Activated naive CD8-positive, alpha-beta T cell treated with anti-CD3 and anti-CD28 coated beads for 36 hours (primary cell): Measurements from ENCODE around the gene LRRC59. TPM values are rescaled to one million over a fixed set of nuclear protein-coding genes. Genes with fewer than 3 reads are reported as not detected.
"Not testable (repeated sequence)": the region's sequence is repeated elsewhere in the genome, so short reads cannot be mapped to it uniquely, and the experiment has no call there.

ENCODE experiments used
- DNase-seq: peaks from one replicate; pipeline ENCODE4 v3.0.0; 2021
- H3K27ac Mint-ChIP-seq: one replicate; pipeline ENCODE4 v1.8.0; 2022; ENCODE audit warnings: mild to moderate bottlenecking, moderate library complexity, mixed read lengths
- H3K27me3 Mint-ChIP-seq: one replicate; pipeline ENCODE4 v1.8.0; 2022; ENCODE audit warnings: mild to moderate bottlenecking, mixed read lengths
- H3K36me3 Mint-ChIP-seq: one replicate; pipeline ENCODE4 v1.8.0; 2021; ENCODE audit warnings: mild to moderate bottlenecking, mixed read lengths
- H3K4me1 Mint-ChIP-seq: one replicate; pipeline ENCODE4 v1.8.0; 2021; ENCODE audit warnings: mixed read lengths
- H3K4me3 Mint-ChIP-seq: one replicate; pipeline ENCODE4 v1.8.0; 2022; ENCODE audit warnings: mild to moderate bottlenecking, moderate library complexity, mixed read lengths
- H3K9me3 Mint-ChIP-seq: one replicate; pipeline ENCODE4 v1.8.0; 2022; ENCODE audit warnings: mixed read lengths
- total RNA-seq, 2 experiments: library from RNA; stranded (reverse); gene quantifications; one replicate each; pipeline ENCODE4 v1.2.3, GENCODE V29; 2021

The LRRC59 gene
- total RNA-seq, 2 experiments from 2014 or later = 110 to 112 TPM

GRCh38 chr17:50338645-50339044, 58.7 kb downstream of the LRRC59 start:
- Mint-ChIP-seq H3K9me3 (peaks cover 6% of the 10 kb centered on the region), H3K27ac (no peak overlapping the region)
- DNase-seq = no peak

DNA sequence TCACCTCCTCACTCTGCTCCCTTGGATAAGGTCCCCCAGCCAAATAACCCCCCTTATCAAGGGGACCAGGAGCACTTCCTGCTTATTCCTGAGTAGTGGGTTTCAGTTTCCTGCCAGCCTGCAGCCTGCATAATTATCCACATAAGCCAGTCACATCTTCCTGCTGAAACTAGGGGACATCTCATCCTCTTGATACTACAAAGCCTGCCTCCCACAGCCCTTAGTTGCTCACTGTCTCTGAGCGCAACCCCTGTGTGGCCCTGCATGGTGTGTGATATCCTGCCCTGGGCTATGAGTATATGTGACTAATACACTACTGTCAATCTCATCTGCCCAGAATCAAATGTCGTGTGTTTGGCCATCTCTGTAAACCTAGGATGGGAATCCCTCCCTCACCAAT, 59.4 kb downstream of the LRRC59 start:
- Mint-ChIP-seq H3K36me3 (no peaks in the 10 kb centered on the region), H3K4me1 (peaks cover 7% of the 10 kb centered on the region), H3K27me3 (no peaks in the 10 kb centered on the region), H3K4me3 (no peak overlapping the region), H3K9me3 (peaks cover 6% of the 10 kb centered on the region), H3K27ac (no peak overlapping the region)
- DNase-seq = no peak

More at GRCh38 chr17:50338645-50339044, 58.7 kb downstream of the LRRC59 start:
- Mint-ChIP-seq H3K4me3 (no peak overlapping the region), H3K4me1 (peaks cover 3% of the 10 kb centered on the region), H3K36me3 (no peaks in the 10 kb centered on the region), H3K27me3 (no peaks in the 10 kb centered on the region)

- H3K27ac Mint-ChIP-seq, H3K4me1 Mint-ChIP-seq, H3K27me3 Mint-ChIP-seq, H3K36me3 Mint-ChIP-seq, H3K9me3 Mint-ChIP-seq, DNase-seq, H3K4me3 Mint-ChIP-seq: not testable (repeated sequence)
These were observed 63.8 kb downstream of the LRRC59 start for GRCh38 chr17:50333291-50334057.

DNA sequence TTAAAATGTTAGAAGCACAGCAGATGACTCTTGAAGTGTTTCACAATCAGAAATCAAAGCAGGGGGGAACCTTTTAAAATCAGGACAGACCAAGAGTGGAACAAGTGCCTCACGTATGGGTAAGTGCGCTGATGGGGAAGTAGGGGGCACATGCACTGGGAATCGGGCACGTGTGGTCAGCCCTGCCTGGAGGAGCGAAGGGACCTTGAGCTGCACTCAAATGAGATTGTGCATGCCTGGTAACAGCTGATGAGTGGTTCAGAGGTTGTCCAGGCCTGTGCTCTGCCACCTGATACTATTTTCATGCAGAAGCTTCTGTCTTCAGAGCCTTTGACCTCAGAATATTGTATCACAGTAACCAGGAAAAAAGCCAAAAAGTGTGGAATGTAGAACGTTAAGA, 65.1 kb downstream of the LRRC59 start:
- H3K4me3 Mint-ChIP-seq = no peak overlapping the region

More for the DNA sequence above, 65.1 kb downstream of the LRRC59 start:
- H3K9me3 Mint-ChIP-seq = no peaks in the 10 kb centered on the region
- no peaks in the 10 kb centered on the region for H3K27me3 Mint-ChIP-seq
- H3K4me1 Mint-ChIP-seq = peaks cover 7% of the 10 kb centered on the region
- H3K36me3 Mint-ChIP-seq = no peaks in the 10 kb centered on the region
- no peak for DNase-seq
- H3K27ac Mint-ChIP-seq = no peak overlapping the region

Other genes with a start within 250 kb of the LRRC59 start
- gene PPP1R9B, start 246.8 kb downstream of the LRRC59 start, total RNA-seq = 10 to 100 TPM; 50.9 to 52.0 TPM
- under 1 TPM in 1 of 2 experiments, not detected in 1; 0.38 TPM for gene SGCA, start 231.5 kb downstream of the LRRC59 start, total RNA-seq
- gene COL1A1, start 195.9 kb downstream of the LRRC59 start, total RNA-seq = under 1 TPM; 0.72 to 0.78 TPM
- not detected for gene TMEM92, start 123.1 kb downstream of the LRRC59 start, total RNA-seq
- 10 to 100 TPM; 17.7 to 19.6 TPM for gene XYLT2, start 51.4 kb downstream of the LRRC59 start, total RNA-seq
- gene MRPL27, start 24.3 kb downstream of the LRRC59 start, total RNA-seq = 10 to 100 TPM; 72.1 to 75.1 TPM
- gene EME1, start 24.3 kb downstream of the LRRC59 start, total RNA-seq = 10 to 100 TPM; 34.0 to 34.4 TPM
- 1 to 10 TPM; 9.2 to 9.7 TPM for gene ACSF2, start 28.7 kb upstream of the LRRC59 start, total RNA-seq
- not detected for gene CHAD, start 71.4 kb upstream of the LRRC59 start, total RNA-seq
- 10 to 100 TPM; 36.5 to 37.0 TPM for gene RSAD1, start 81.3 kb upstream of the LRRC59 start, total RNA-seq
- 1 to 10 TPM in 1 of 2 experiments, under 1 TPM in 1; 0.56 to 1.1 TPM for gene MYCBPAP, start 110.9 kb upstream of the LRRC59 start, total RNA-seq
- gene EPN3, start 135.2 kb upstream of the LRRC59 start, total RNA-seq = not detected
- 10 to 100 TPM; 32.4 to 36.3 TPM for gene SPATA20, start 149.7 kb upstream of the LRRC59 start, total RNA-seq
- under 1 TPM in 1 of 2 experiments, not detected in 1; 0.06 TPM for gene CACNA1G, start 163.2 kb upstream of the LRRC59 start, total RNA-seq
- gene ABCC3, start 237.4 kb upstream of the LRRC59 start, total RNA-seq = not detected